ENCODE measurements around the gene NECTIN4.
A peak's percentile ranks its signal among the peaks of the same experiment; 100 is the strongest.

Gene NECTIN4

GRCh38 chr1:161094481-161094880 is 5.1 kb upstream of the NECTIN4 start:
- H3K9ac ChIP-seq (ENCODE audit: low read length) = no peak overlapping the region
- H3K9me3 ChIP-seq (ENCODE audit: insufficient read depth, low read length) = no peaks in the 10 kb centered on the region
- no peaks in the 10 kb centered on the region for H3K27me3 ChIP-seq (ENCODE audit: low read depth, low read length)
- TF ChIP-seq, protein P1, sequence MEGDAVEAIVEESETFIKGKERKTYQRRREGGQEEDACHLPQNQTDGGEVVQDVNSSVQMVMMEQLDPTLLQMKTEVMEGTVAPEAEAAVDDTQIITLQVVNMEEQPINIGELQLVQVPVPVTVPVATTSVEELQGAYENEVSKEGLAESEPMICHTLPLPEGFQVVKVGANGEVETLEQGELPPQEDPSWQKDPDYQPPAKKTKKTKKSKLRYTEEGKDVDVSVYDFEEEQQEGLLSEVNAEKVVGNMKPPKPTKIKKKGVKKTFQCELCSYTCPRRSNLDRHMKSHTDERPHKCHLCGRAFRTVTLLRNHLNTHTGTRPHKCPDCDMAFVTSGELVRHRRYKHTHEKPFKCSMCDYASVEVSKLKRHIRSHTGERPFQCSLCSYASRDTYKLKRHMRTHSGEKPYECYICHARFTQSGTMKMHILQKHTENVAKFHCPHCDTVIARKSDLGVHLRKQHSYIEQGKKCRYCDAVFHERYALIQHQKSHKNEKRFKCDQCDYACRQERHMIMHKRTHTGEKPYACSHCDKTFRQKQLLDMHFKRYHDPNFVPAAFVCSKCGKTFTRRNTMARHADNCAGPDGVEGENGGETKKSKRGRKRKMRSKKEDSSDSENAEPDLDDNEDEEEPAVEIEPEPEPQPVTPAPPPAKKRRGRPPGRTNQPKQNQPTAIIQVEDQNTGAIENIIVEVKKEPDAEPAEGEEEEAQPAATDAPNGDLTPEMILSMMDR (IDR thresholded peaks at IDR 0.05; ENCODE audit: low read depth, low read length) = no peak
- TF ChIP-seq EZH2phosphoT487 (IDR thresholded peaks at IDR 0.05; ENCODE audit: low read depth) = no peak
- peaks cover 59% of the 10 kb centered on the region for H3K4me1 ChIP-seq (ENCODE audit: low read length)
- H3K4me2 ChIP-seq (ENCODE audit: low read length) = no peak overlapping the region
- no peak overlapping the region for H3K4me3 ChIP-seq (ENCODE audit: low read length)
- H2AFZ ChIP-seq (ENCODE audit: low read depth, low read length) = no peak overlapping the region
- H4K20me1 ChIP-seq (ENCODE audit: insufficient read depth, low read length) = no peaks in the 10 kb centered on the region
- H3K79me2 ChIP-seq (ENCODE audit: low read length) = no peaks in the 10 kb centered on the region
- H3K36me3 ChIP-seq (replicated peaks; ENCODE audit: low read depth, low read length) = peaks cover 5% of the 10 kb centered on the region
- H3K27ac ChIP-seq (ENCODE audit: low read length) = no peak overlapping the region

GRCh38 chr1:161092621-161093028 is 3.3 kb upstream of the NECTIN4 start:
- H3K27me3 ChIP-seq (ENCODE audit: low read depth, low read length) = no peaks in the 10 kb centered on the region
- TF ChIP-seq, protein P1 (IDR thresholded peaks at IDR 0.05; ENCODE audit: low read depth, low read length) = no peak
- TF ChIP-seq EZH2phosphoT487 (IDR thresholded peaks at IDR 0.05; ENCODE audit: low read depth) = no peak
- no peak overlapping the region for H3K9ac ChIP-seq (ENCODE audit: low read length)
- H2AFZ ChIP-seq (ENCODE audit: low read depth, low read length) = no peak overlapping the region
- H4K20me1 ChIP-seq (ENCODE audit: insufficient read depth, low read length) = no peaks in the 10 kb centered on the region
- H3K4me3 ChIP-seq (ENCODE audit: low read length) = no peak overlapping the region
- H3K9me3 ChIP-seq (ENCODE audit: insufficient read depth, low read length) = no peaks in the 10 kb centered on the region
- peaks cover 48% of the 10 kb centered on the region for H3K4me1 ChIP-seq (ENCODE audit: low read length)
- no peaks in the 10 kb centered on the region for H3K36me3 ChIP-seq (replicated peaks; ENCODE audit: low read depth, low read length)
- no peak overlapping the region for H3K27ac ChIP-seq (ENCODE audit: low read length)
- H3K79me2 ChIP-seq (ENCODE audit: low read length) = no peaks in the 10 kb centered on the region
- H3K4me2 ChIP-seq (ENCODE audit: low read length) = peak overlapping the region; percentile 21

- H3K79me2 ChIP-seq (ENCODE audit: low read length) = no peaks in the 10 kb centered on the region
- H2AFZ ChIP-seq (ENCODE audit: low read depth, low read length) = no peak overlapping the region
- no peak overlapping the region for H3K4me2 ChIP-seq (ENCODE audit: low read length)
- H3K27ac ChIP-seq (ENCODE audit: low read length) = no peak overlapping the region
- no peaks in the 10 kb centered on the region for H4K20me1 ChIP-seq (ENCODE audit: insufficient read depth, low read length)
- TF ChIP-seq EZH2phosphoT487 (IDR thresholded peaks at IDR 0.05; ENCODE audit: low read depth) = no peak
- TF ChIP-seq, protein P1 (IDR thresholded peaks at IDR 0.05; ENCODE audit: low read depth, low read length) = no peak
- no peaks in the 10 kb centered on the region for H3K27me3 ChIP-seq (ENCODE audit: low read depth, low read length)
- H3K9me3 ChIP-seq (ENCODE audit: insufficient read depth, low read length) = no peaks in the 10 kb centered on the region
- no peaks in the 10 kb centered on the region for H3K36me3 ChIP-seq (replicated peaks; ENCODE audit: low read depth, low read length)
- H3K9ac ChIP-seq (ENCODE audit: low read length) = no peak overlapping the region
- peaks cover 42% of the 10 kb centered on the region for H3K4me1 ChIP-seq (ENCODE audit: low read length)
- H3K4me3 ChIP-seq (ENCODE audit: low read length) = no peak overlapping the region
Observed at GRCh38 chr1:161091796-161092507, 2.6 kb upstream of the NECTIN4 start.

GRCh38 chr1:161091093-161091492 is 1.7 kb upstream of the NECTIN4 start:
- no peak overlapping the region for H2AFZ ChIP-seq (ENCODE audit: low read depth, low read length)
- H4K20me1 ChIP-seq (ENCODE audit: insufficient read depth, low read length) = no peaks in the 10 kb centered on the region
- no peaks in the 10 kb centered on the region for H3K36me3 ChIP-seq (replicated peaks; ENCODE audit: low read depth, low read length)
- TF ChIP-seq, protein P1 (IDR thresholded peaks at IDR 0.05; ENCODE audit: low read depth, low read length) = no peak
- no peak for TF ChIP-seq EZH2phosphoT487 (IDR thresholded peaks at IDR 0.05; ENCODE audit: low read depth)
- no peak overlapping the region for H3K27ac ChIP-seq (ENCODE audit: low read length)
- no peak overlapping the region for H3K9ac ChIP-seq (ENCODE audit: low read length)
- H3K9me3 ChIP-seq (ENCODE audit: insufficient read depth, low read length) = no peaks in the 10 kb centered on the region
- H3K4me3 ChIP-seq (ENCODE audit: low read length) = no peak overlapping the region
- no peaks in the 10 kb centered on the region for H3K79me2 ChIP-seq (ENCODE audit: low read length)
- H3K4me2 ChIP-seq (ENCODE audit: low read length) = no peak overlapping the region
- H3K4me1 ChIP-seq (ENCODE audit: low read length) = peaks cover 34% of the 10 kb centered on the region
- no peaks in the 10 kb centered on the region for H3K27me3 ChIP-seq (ENCODE audit: low read depth, low read length)

Measured in OCI-LY3 (cell line).